ENCODE results near the gene COPG1. TPM values are rescaled to one million over a fixed set of nuclear protein-coding genes. Genes with fewer than 3 reads are reported as not detected.

The COPG1 gene
- total RNA-seq, 1 donor from 2014 or later = 65.4 TPM

GRCh38 chr3:129226374-129226773 lies 23.0 kb upstream of the COPG1 start:
- no peaks in the 10 kb centered on the region for H3K36me3 ChIP-seq
- H3K4me2 ChIP-seq = no peak overlapping the region
- no peaks in the 10 kb centered on the region for H3K79me2 ChIP-seq (ENCODE audit: low read depth)
- H3K9ac ChIP-seq = no peak overlapping the region
- Mint-ChIP-seq H3K4me1 (peaks cover 17% of the 10 kb centered on the region), H3K27me3 (ENCODE audit: insufficient read depth, low read depth) (peaks cover 9% of the 10 kb centered on the region), H3K36me3 (no peaks in the 10 kb centered on the region), H3K9me3 (no peaks in the 10 kb centered on the region), H3K27ac (no peak overlapping the region), H3K4me3 (no peak overlapping the region)
- H3K4me1 ChIP-seq = peaks cover 10% of the 10 kb centered on the region
- no peak for TF ChIP-seq EZH2 (IDR thresholded peaks at IDR 0.05)
- no peak for TF ChIP-seq CTCF (IDR thresholded peaks at IDR 0.05)
- TF ChIP-seq EZH2phosphoT487 (IDR thresholded peaks at IDR 0.05) = no peak
- H3K27me3 ChIP-seq = no peaks in the 10 kb centered on the region
- H3K27ac ChIP-seq = no peak overlapping the region
- H2AFZ ChIP-seq (replicated peaks) = no peak overlapping the region
- H3K9me3 ChIP-seq (ENCODE audit: low read depth) = no peaks in the 10 kb centered on the region
- no peaks in the 10 kb centered on the region for H4K20me1 ChIP-seq (ENCODE audit: low read depth)
- H3K4me3 ChIP-seq = no peak overlapping the region
- H3F3A ChIP-seq (ENCODE audit: low read depth) = peaks cover 18% of the 10 kb centered on the region
- no peak for DNase-seq (ENCODE audit: low spot score)

GRCh38 chr3:129228891-129229585 lies 20.4 kb upstream of the COPG1 start:
- TF ChIP-seq EZH2 (IDR thresholded peaks at IDR 0.05) = no peak
- peak; percentile 3 for TF ChIP-seq CTCF (IDR thresholded peaks at IDR 0.05)
- TF ChIP-seq EZH2phosphoT487 (IDR thresholded peaks at IDR 0.05) = no peak
- Histone ChIP-seq H4K20me1 (ENCODE audit: low read depth) (no peaks in the 10 kb centered on the region), H3K27me3 (no peaks in the 10 kb centered on the region), H2AFZ (replicated peaks) (peak overlapping the region; percentile 86), H3K4me2 (no peak overlapping the region), H3K4me3 (no peak overlapping the region), H3K36me3 (no peaks in the 10 kb centered on the region), H3K9me3 (ENCODE audit: low read depth) (no peaks in the 10 kb centered on the region), H3K27ac (no peak overlapping the region), H3K79me2 (ENCODE audit: low read depth) (no peaks in the 10 kb centered on the region), H3F3A (ENCODE audit: low read depth) (peaks cover 18% of the 10 kb centered on the region), H3K9ac (no peak overlapping the region), H3K4me1 (peaks cover 10% of the 10 kb centered on the region)
- Mint-ChIP-seq H3K4me1 (peaks cover 17% of the 10 kb centered on the region), H3K27me3 (ENCODE audit: insufficient read depth, low read depth) (peaks cover 15% of the 10 kb centered on the region), H3K9me3 (no peaks in the 10 kb centered on the region), H3K27ac (peak overlapping the region; percentile 6), H3K36me3 (no peaks in the 10 kb centered on the region), H3K4me3 (no peak overlapping the region)
- DNase-seq (ENCODE audit: low spot score) = no peak

- Histone ChIP-seq H3K27me3 (no peaks in the 10 kb centered on the region), H3K4me3 (no peak overlapping the region), H3K4me2 (no peak overlapping the region), H3K27ac (no peak overlapping the region), H3K79me2 (ENCODE audit: low read depth) (no peaks in the 10 kb centered on the region), H3K4me1 (peaks cover 10% of the 10 kb centered on the region), H3K9me3 (ENCODE audit: low read depth) (no peaks in the 10 kb centered on the region), H3F3A (ENCODE audit: low read depth) (peaks cover 18% of the 10 kb centered on the region), H2AFZ (replicated peaks) (no peak overlapping the region), H3K9ac (no peak overlapping the region), H4K20me1 (ENCODE audit: low read depth) (no peaks in the 10 kb centered on the region), H3K36me3 (no peaks in the 10 kb centered on the region)
- no peaks in the 10 kb centered on the region for H3K36me3 Mint-ChIP-seq
- TF ChIP-seq CTCF (IDR thresholded peaks at IDR 0.05) (no peak), EZH2phosphoT487 (IDR thresholded peaks at IDR 0.05) (no peak), EZH2 (IDR thresholded peaks at IDR 0.05) (no peak)
- H3K27ac Mint-ChIP-seq = no peak overlapping the region
- H3K9me3 Mint-ChIP-seq = no peaks in the 10 kb centered on the region
- DNase-seq (ENCODE audit: low spot score) = no peak
- H3K27me3 Mint-ChIP-seq (ENCODE audit: insufficient read depth, low read depth) = peaks cover 15% of the 10 kb centered on the region
- H3K4me3 Mint-ChIP-seq = no peak overlapping the region
- H3K4me1 Mint-ChIP-seq = peaks cover 17% of the 10 kb centered on the region
Measured at GRCh38 chr3:129230311-129231019, 18.9 kb upstream of the COPG1 start.

All from neural progenitor cell (in vitro differentiated cells).